HL-60 (cell line): ENCODE data around the gene CIROP.

Experiments used
- CTCF ChIP-seq: IDR thresholded peaks from one replicate; pipeline ENCODE4 v1.5.1; 2011; ENCODE audit warnings: low read length, control low read depth, inconsistent platforms; ENCODE audit not compliant: insufficient read depth
- GABPA ChIP-seq: IDR thresholded peaks from 2 replicates; pipeline ENCODE4 v1.6.1; 2012; ENCODE audit warnings: low read depth
- POLR2AphosphoS5 ChIP-seq: IDR thresholded peaks from 2 replicates; pipeline ENCODE4 v1.6.1; 2012; ENCODE audit warnings: low read depth
- REST ChIP-seq: IDR thresholded peaks from 2 replicates; pipeline ENCODE4 v1.6.1; 2012; ENCODE audit warnings: low read depth; ENCODE audit not compliant: insufficient replicate concordance

GRCh38 chr14:23120541-23121251, 15.9 kb upstream of the CIROP start:
- peak; percentile 100 for TF ChIP-seq CTCF
- no peak for TF ChIP-seq REST
- TF ChIP-seq GABPA: 0 out of 2 replicates have a peak, but pooled peaks have one; percentile 16
- TF ChIP-seq POLR2AphosphoS5: no peak
